Ovary (tissue), 9 donors: ENCODE measurements around the gene LARP4. TPM values are rescaled to one million over a fixed set of nuclear protein-coding genes. Genes with fewer than 3 reads are reported as not detected.
A peak's percentile ranks its signal among the peaks of the same experiment; 100 is the strongest.

Source experiments
- DNase-seq, 5 donors: peaks; one replicate each; pipeline ENCODE4 v3.0.0-alpha.2; 2019 to 2020
- H3K27ac ChIP-seq, 2 donors: fragments of 200-600 bp; one replicate each; pipeline versions ENCODE4 v1.5.1 to v1.8.0; 2019 to 2022
- H3K27me3 ChIP-seq: fragments of 200-600 bp; one replicate; pipeline ENCODE4 v1.8.0; 2022
- H3K36me3 ChIP-seq: fragments of 200-600 bp; sonication (generic); one replicate; pipeline ENCODE4 v1.5.1; 2019
- H3K4me1 ChIP-seq: one replicate; pipeline ENCODE4 v1.8.1; 2013; ENCODE audit warnings: mild to moderate bottlenecking, moderate library complexity; ENCODE audit not compliant: insufficient read depth
- H3K4me3 ChIP-seq: fragments of 200-600 bp; sonication (generic); one replicate; pipeline ENCODE4 v1.5.1; 2017
- H3K9me3 ChIP-seq, 2 donors: fragments of 200-600 bp in 1 of 2; sonication (generic) in 1 of 2; one replicate each; pipeline versions ENCODE4 v1.5.1 to v1.8.1; 2013 to 2019; ENCODE audit warnings: mild to moderate bottlenecking in 1 of 2, moderate library complexity in 1 of 2
- EP300 ChIP-seq: sonication (generic); formaldehyde crosslinking; IDR thresholded peaks from one replicate; pipeline ENCODE4 v1.6.1; 2017; ENCODE audit warnings: antibody characterized with exemption
- POLR2A ChIP-seq: fragments of 450-650 bp; IDR thresholded peaks from one replicate; pipeline ENCODE4 v1.6.1; 2017; ENCODE audit warnings: antibody characterized with exemption, mild to moderate bottlenecking, moderate library complexity
- WGBS, 3 donors: extraction: QIAGEN DNeasy Blood & Tissue Kit in 1 of 3; methylation state at CpG; one replicate each; pipeline versions ENCODE4 v1.1.5 to v1.1.7; 2013 to 2017; 5-methylcytosine and 5-hydroxymethylcytosine counted together
- intact Hi-C, 4 donors: fragments of 100-400 bp; cut with DNase I; formaldehyde crosslinking; loops; one replicate each; pipeline versions ENCODE4 v1.11.0 to v1.15.1; 2022 to 2023
- polyA plus RNA-seq, 2 donors: library from polyadenylated mRNA; stranded (reverse); fragments of 200-250 nt in 1 of 2; fragments of 350-450 nt in 1 of 2; fragmentation: Illumina TruSeq in 1 of 2; extraction: RNeasy Lipid Tissue Mini Kit (QIAGEN cat#74804) in 1 of 2; gene quantifications; one replicate each; pipeline ENCODE4 v1.2.3, GENCODE V29; 2013 to 2014
- total RNA-seq, 7 donors: library from RNA; depleted of rRNA in 2 of 7; stranded (reverse); fragments of >200 nt in 2 of 7; fragmentation: NEBNext Ultra II Directional in 3 of 7; extraction: Animal tissue kit (Norgen Biotek cat#: 25700) in 3 of 7; gene quantifications; one replicate each; pipeline versions ENCODE4 v1.1.0 to v1.2.4, GENCODE V29; 2016 to 2023
- TF ChIP-seq, protein P1 (sequence below), 3 donors: fragments of 450-650 bp in 2 of 3; fragments of 200-600 bp in 1 of 3; IDR thresholded peaks; one replicate each; pipeline versions ENCODE4 v1.5.1 to v1.8.0; 2016 to 2022; ENCODE audit warnings: antibody characterized with exemption in 3 of 3, mild to moderate bottlenecking in 1 of 3
- donor health status: DM: no; HTN: no; CAD: no; lungs with moderate emphysema.
- donor health status: DM: no; HTN: no; CAD: no.
- donor health status: Bipolar disorder and iron deficiency.
- donor health status: DM: yes; HTN: yes; CAD: no.
- donor health status: DM: no; HTN: no; CAD: no.
- donor health status: DM: yes; HTN: yes; CAD: no.

LARP4 gene
- total and polyA plus RNA-seq, 9 donors: 7.8 to 66.7 (median 46.6) TPM

- H3K36me3 ChIP-seq: no peaks in the 10 kb centered on the region
- H3K9me3 ChIP-seq: no peaks in the 10 kb centered on the region
- 1% methylated on average over 11 of the region's 11 CpGs for WGBS, 3 donors
- TF ChIP-seq, protein P1, sequence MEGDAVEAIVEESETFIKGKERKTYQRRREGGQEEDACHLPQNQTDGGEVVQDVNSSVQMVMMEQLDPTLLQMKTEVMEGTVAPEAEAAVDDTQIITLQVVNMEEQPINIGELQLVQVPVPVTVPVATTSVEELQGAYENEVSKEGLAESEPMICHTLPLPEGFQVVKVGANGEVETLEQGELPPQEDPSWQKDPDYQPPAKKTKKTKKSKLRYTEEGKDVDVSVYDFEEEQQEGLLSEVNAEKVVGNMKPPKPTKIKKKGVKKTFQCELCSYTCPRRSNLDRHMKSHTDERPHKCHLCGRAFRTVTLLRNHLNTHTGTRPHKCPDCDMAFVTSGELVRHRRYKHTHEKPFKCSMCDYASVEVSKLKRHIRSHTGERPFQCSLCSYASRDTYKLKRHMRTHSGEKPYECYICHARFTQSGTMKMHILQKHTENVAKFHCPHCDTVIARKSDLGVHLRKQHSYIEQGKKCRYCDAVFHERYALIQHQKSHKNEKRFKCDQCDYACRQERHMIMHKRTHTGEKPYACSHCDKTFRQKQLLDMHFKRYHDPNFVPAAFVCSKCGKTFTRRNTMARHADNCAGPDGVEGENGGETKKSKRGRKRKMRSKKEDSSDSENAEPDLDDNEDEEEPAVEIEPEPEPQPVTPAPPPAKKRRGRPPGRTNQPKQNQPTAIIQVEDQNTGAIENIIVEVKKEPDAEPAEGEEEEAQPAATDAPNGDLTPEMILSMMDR (IDR thresholded peaks at IDR 0.05): peak in 1 of 3 donors; percentile 4
- TF ChIP-seq EP300: no peak
- peak overlapping the region; percentile 55 for H3K4me3 ChIP-seq
- no peak for DNase-seq
- peaks cover 4% of the 10 kb centered on the region for H3K4me1 ChIP-seq
- no peaks in the 10 kb centered on the region for H3K27me3 ChIP-seq
- intact Hi-C loops: loop anchor here in 3 of 4 donors (2.0 to 5.0 kb wide), 2 partner anchors 131 kb away; no protein-coding TSS in a partner anchor
- H3K27ac ChIP-seq: peak overlapping the region; percentile 86 to 91
Measured at GRCh38 chr12:50505675-50506530, 105.2 kb downstream of the LARP4 start.

GRCh38 chr12:50506753-50507473 is 106.2 kb downstream of the LARP4 start:
- H3K9me3 ChIP-seq: no peaks in the 10 kb centered on the region
- peak overlapping the region in 1 of 2 donors; percentile 86 for H3K27ac ChIP-seq
- WGBS, 3 donors: 3 to 14% (median 10%) methylated on average over 2 of the region's 2 CpGs
- intact Hi-C loops: loop anchor here in 2 of 4 donors (5.0 kb wide), 1 partner anchor 130 kb away; no protein-coding TSS in a partner anchor
- no peaks in the 10 kb centered on the region for H3K27me3 ChIP-seq
- DNase-seq: no peak
- H3K36me3 ChIP-seq: no peaks in the 10 kb centered on the region
- H3K4me1 ChIP-seq: peaks cover 4% of the 10 kb centered on the region
- H3K4me3 ChIP-seq: peak overlapping the region; percentile 55
- TF ChIP-seq, protein P1 (IDR thresholded peaks at IDR 0.05): no peak
- no peak for TF ChIP-seq EP300
- no peak for TF ChIP-seq POLR2A

GRCh38 chr12:50507474-50507838 is 106.8 kb downstream of the LARP4 start:
- no peak for DNase-seq
- 51 to 70% (median 65%) methylated on average over 11 of the region's 11 CpGs for WGBS, 3 donors
- Histone ChIP-seq H3K36me3 (no peaks in the 10 kb centered on the region), H3K4me1 (peaks cover 4% of the 10 kb centered on the region), H3K4me3 (no peak overlapping the region), H3K27me3 (no peaks in the 10 kb centered on the region), H3K27ac (no peak overlapping the region), H3K9me3 (no peaks in the 10 kb centered on the region)
- TF ChIP-seq POLR2A: no peak
- TF ChIP-seq, protein P1 (IDR thresholded peaks at IDR 0.05): no peak
- TF ChIP-seq EP300: no peak
- intact Hi-C loops: loop anchor here in 2 of 4 donors (5.0 kb wide), 1 partner anchor 130 kb away; no protein-coding TSS in a partner anchor

- H3K27me3 ChIP-seq: no peaks in the 10 kb centered on the region
- no peak overlapping the region for H3K27ac ChIP-seq
- no peak for DNase-seq
- intact Hi-C loops: loop anchor here in 2 of 4 donors (5.0 kb wide), 1 partner anchor 129 kb away; no protein-coding TSS in a partner anchor
- 60 to 73% (median 70%) methylated on average over 2 of the region's 2 CpGs for WGBS, 3 donors
- peaks cover 4% of the 10 kb centered on the region for H3K4me1 ChIP-seq
- H3K9me3 ChIP-seq: no peaks in the 10 kb centered on the region
- no peak overlapping the region for H3K4me3 ChIP-seq
- H3K36me3 ChIP-seq: no peaks in the 10 kb centered on the region
- TF ChIP-seq EP300 (no peak), POLR2A (no peak)
- TF ChIP-seq, protein P1 (IDR thresholded peaks at IDR 0.05): no peak
Measured at GRCh38 chr12:50507930-50508329, 107.2 kb downstream of the LARP4 start.
